Stromal cell of bone marrow (primary cell): Measurements from ENCODE around the gene MOK.

ENCODE experiments used
- DNase-seq: peaks from one replicate; pipeline ENCODE4 v3.0.0-alpha.2; 2012; ENCODE audit warnings: low read depth

The MOK gene

DNA sequence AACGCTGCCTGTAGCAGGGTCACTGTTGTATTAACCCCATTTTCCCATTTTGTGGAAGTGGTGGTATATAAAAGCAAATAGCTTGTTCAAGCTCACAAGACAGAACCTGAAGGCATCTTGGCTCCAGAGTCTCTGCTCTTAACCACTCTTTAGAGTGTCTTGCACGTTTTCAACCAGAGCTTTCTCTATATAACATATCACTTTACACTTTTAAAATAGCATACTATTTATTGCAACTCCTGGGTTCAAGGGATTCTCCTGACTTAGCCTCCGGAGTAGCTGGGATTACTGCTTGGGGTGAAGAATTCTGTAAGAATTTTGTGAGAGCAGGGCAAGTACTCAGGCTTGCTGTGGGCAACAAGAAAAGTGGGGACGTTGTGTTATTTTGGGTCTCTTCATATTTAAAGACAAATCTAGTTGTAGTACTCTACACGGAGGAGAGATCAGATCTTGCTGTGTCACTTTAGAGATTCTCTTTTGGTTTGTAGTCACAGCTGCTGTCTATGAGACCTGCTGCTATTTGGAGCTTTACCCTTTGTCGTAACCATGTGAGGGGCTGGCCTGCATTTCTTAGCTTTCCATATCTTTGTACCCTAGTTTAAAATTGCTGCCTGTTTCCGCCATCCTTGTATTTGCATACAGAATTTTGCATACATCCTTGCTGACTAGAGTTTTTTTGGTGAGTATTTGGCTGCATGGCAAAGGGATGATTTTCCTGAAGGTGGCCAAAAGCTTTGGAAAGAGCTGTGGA is 124.5 kb downstream of the MOK start:
- no peak for DNase-seq
